ENCODE measurements around the gene PLPPR5. TPM values are rescaled to one million over a fixed set of nuclear protein-coding genes. Genes with fewer than 3 reads are reported as not detected.

The PLPPR5 gene
- total RNA-seq, 1 donor from 2014 or later, result not detected

GRCh38 chr1:99010679-99011078, 6.0 kb upstream of the PLPPR5 start:
- Histone ChIP-seq H3K27me3 (ENCODE audit: control insufficient read depth, insufficient read depth, low read length) (peaks cover 3% of the 10 kb centered on the region), H3K4me3 (ENCODE audit: low read depth, low read length) (no peak overlapping the region), H3K36me3 (ENCODE audit: control insufficient read depth, insufficient read depth, low read length) (no peaks in the 10 kb centered on the region)
- DNase-seq (ENCODE audit: low read depth) (no peak), FAIRE-seq (no peak)
- no peak for TF ChIP-seq CTCF (IDR thresholded peaks at IDR 0.05; ENCODE audit: insufficient read depth, low read length, severe bottlenecking)

- no peaks in the 10 kb centered on the region for H3K36me3 ChIP-seq (ENCODE audit: control insufficient read depth, insufficient read depth, low read length)
- TF ChIP-seq CTCF (IDR thresholded peaks at IDR 0.05; ENCODE audit: insufficient read depth, low read length, severe bottlenecking), result no peak
- DNase-seq (ENCODE audit: low read depth), result peak; percentile 13
- H3K27me3 ChIP-seq (ENCODE audit: control insufficient read depth, insufficient read depth, low read length), result peaks cover 18% of the 10 kb centered on the region
- H3K4me3 ChIP-seq (ENCODE audit: low read depth, low read length), result no peak overlapping the region
- no peak for FAIRE-seq
Measured at GRCh38 chr1:99007366-99007765, 2.7 kb upstream of the PLPPR5 start.

GRCh38 chr1:99005537-99005942, 879 bp upstream of the PLPPR5 start:
- Histone ChIP-seq H3K4me3 (ENCODE audit: low read depth, low read length) (no peak overlapping the region), H3K27me3 (ENCODE audit: control insufficient read depth, insufficient read depth, low read length) (peaks cover 18% of the 10 kb centered on the region), H3K36me3 (ENCODE audit: control insufficient read depth, insufficient read depth, low read length) (no peaks in the 10 kb centered on the region)
- no peak for TF ChIP-seq CTCF (IDR thresholded peaks at IDR 0.05; ENCODE audit: insufficient read depth, low read length, severe bottlenecking)
- FAIRE-seq, result no peak
- no peak for DNase-seq (ENCODE audit: low read depth)

- DNase-seq (ENCODE audit: low read depth), result no peak
- peaks cover 20% of the 10 kb centered on the region for H3K27me3 ChIP-seq (ENCODE audit: control insufficient read depth, insufficient read depth, low read length)
- peak overlapping the region; percentile 1 for H3K4me3 ChIP-seq (ENCODE audit: low read depth, low read length)
- no peak for TF ChIP-seq CTCF (IDR thresholded peaks at IDR 0.05; ENCODE audit: insufficient read depth, low read length, severe bottlenecking)
- no peaks in the 10 kb centered on the region for H3K36me3 ChIP-seq (ENCODE audit: control insufficient read depth, insufficient read depth, low read length)
- no peak for FAIRE-seq
Measured at GRCh38 chr1:99004254-99004860, 304 bp downstream of the PLPPR5 start.

GRCh38 chr1:99003581-99004253, 944 bp downstream of the PLPPR5 start:
- peaks cover 20% of the 10 kb centered on the region for H3K27me3 ChIP-seq (ENCODE audit: control insufficient read depth, insufficient read depth, low read length)
- FAIRE-seq (no peak), DNase-seq (ENCODE audit: low read depth) (no peak)
- H3K36me3 ChIP-seq (ENCODE audit: control insufficient read depth, insufficient read depth, low read length), result no peaks in the 10 kb centered on the region
- TF ChIP-seq CTCF (IDR thresholded peaks at IDR 0.05; ENCODE audit: insufficient read depth, low read length, severe bottlenecking), result no peak
- no peak overlapping the region for H3K4me3 ChIP-seq (ENCODE audit: low read depth, low read length)
